Tibial artery (tissue), 4 donors: ENCODE measurements around the gene SMAD2.
A peak's percentile ranks its signal among the peaks of the same experiment; 100 is the strongest.

Source experiments
- DNase-seq, 2 donors: peaks; one replicate each; pipeline ENCODE4 v3.0.0-alpha.2; 2019
- H3K27ac ChIP-seq, 2 donors: fragments of 200-600 bp; sonication (generic) in 1 of 2; 1 replicate in 1 of 2; 2 replicates in 1 of 2; pipeline ENCODE4 v1.5.1; 2018 to 2019; ENCODE audit warnings: mild to moderate bottlenecking in 1 of 2
- H3K27me3 ChIP-seq, 2 donors: fragments of 200-600 bp; sonication (generic) in 1 of 2; one replicate each; pipeline versions ENCODE4 v1.5.1 to v1.6.0; 2016 to 2019
- H3K36me3 ChIP-seq, 3 donors: fragments of 200-600 bp; sonication (generic) in 2 of 3; one replicate each; pipeline ENCODE4 v1.5.1; 2016 to 2019; ENCODE audit warnings: mild to moderate bottlenecking in 2 of 3
- H3K4me1 ChIP-seq, 4 donors: fragments of 200-600 bp; sonication (generic) in 2 of 4; 1 replicate in 3 of 4; 2 replicates in 1 of 4; pipeline ENCODE4 v1.5.1; 2016 to 2019
- H3K4me3 ChIP-seq, 2 donors: fragments of 200-600 bp; sonication (generic) in 1 of 2; 1 replicate in 1 of 2; 2 replicates in 1 of 2; pipeline ENCODE4 v1.5.1; 2018 to 2019; ENCODE audit warnings: mild to moderate bottlenecking in 2 of 2
- H3K9me3 ChIP-seq, 3 donors: fragments of 200-600 bp; sonication (generic) in 1 of 3; one replicate each; pipeline ENCODE4 v1.5.1; 2016 to 2019
- intact Hi-C: fragments of 100-400 bp; cut with DNase I; formaldehyde crosslinking; loops from one replicate; pipeline ENCODE4 v1.15.0; 2023; ENCODE audit warnings: low total_unique reads
- TF ChIP-seq, protein P1 (sequence below), 2 experiments: fragments of 200-600 bp in 1 of 2; fragments of 450-650 bp in 1 of 2; IDR thresholded peaks; one replicate each; pipeline ENCODE4 v1.5.1; 2017 to 2019; ENCODE audit warnings: antibody characterized with exemption in 2 of 2, mild to moderate bottlenecking in 1 of 2, moderate library complexity in 1 of 2

The SMAD2 gene

GRCh38 chr18:47975105-47975504, 44.6 kb upstream of the SMAD2 start:
- TF ChIP-seq, protein P1, sequence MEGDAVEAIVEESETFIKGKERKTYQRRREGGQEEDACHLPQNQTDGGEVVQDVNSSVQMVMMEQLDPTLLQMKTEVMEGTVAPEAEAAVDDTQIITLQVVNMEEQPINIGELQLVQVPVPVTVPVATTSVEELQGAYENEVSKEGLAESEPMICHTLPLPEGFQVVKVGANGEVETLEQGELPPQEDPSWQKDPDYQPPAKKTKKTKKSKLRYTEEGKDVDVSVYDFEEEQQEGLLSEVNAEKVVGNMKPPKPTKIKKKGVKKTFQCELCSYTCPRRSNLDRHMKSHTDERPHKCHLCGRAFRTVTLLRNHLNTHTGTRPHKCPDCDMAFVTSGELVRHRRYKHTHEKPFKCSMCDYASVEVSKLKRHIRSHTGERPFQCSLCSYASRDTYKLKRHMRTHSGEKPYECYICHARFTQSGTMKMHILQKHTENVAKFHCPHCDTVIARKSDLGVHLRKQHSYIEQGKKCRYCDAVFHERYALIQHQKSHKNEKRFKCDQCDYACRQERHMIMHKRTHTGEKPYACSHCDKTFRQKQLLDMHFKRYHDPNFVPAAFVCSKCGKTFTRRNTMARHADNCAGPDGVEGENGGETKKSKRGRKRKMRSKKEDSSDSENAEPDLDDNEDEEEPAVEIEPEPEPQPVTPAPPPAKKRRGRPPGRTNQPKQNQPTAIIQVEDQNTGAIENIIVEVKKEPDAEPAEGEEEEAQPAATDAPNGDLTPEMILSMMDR (IDR thresholded peaks at IDR 0.05) = no peak
- H3K36me3 ChIP-seq = no peaks in the 10 kb centered on the region
- H3K27ac ChIP-seq = no peak overlapping the region
- H3K27me3 ChIP-seq = no peaks in the 10 kb centered on the region
- no peaks in the 10 kb centered on the region for H3K4me1 ChIP-seq
- DNase-seq = no peak
- H3K4me3 ChIP-seq = no peak overlapping the region
- H3K9me3 ChIP-seq = no peaks in the 10 kb centered on the region
- intact Hi-C loops = no loop called here

- Histone ChIP-seq H3K27ac (no peak overlapping the region), H3K9me3 (no peaks in the 10 kb centered on the region), H3K27me3 (no peaks in the 10 kb centered on the region), H3K4me3 (no peak overlapping the region), H3K4me1 (peaks cover 0 to 14% (median 4%) of the 10 kb centered on the region in 4 donors), H3K36me3 (no peaks in the 10 kb centered on the region)
- TF ChIP-seq, protein P1 (IDR thresholded peaks at IDR 0.05) = no peak
- intact Hi-C loops = no loop called here
- no peak for DNase-seq
Observed at GRCh38 chr18:47970664-47971531, 40.4 kb upstream of the SMAD2 start.

GRCh38 chr18:47969816-47970215, 39.4 kb upstream of the SMAD2 start:
- no peaks in the 10 kb centered on the region for H3K9me3 ChIP-seq
- no peaks in the 10 kb centered on the region for H3K27me3 ChIP-seq
- H3K36me3 ChIP-seq = no peaks in the 10 kb centered on the region
- H3K4me1 ChIP-seq = peaks cover 0 to 14% (median 4%) of the 10 kb centered on the region in 4 donors
- H3K27ac ChIP-seq = no peak overlapping the region
- no peak for DNase-seq
- TF ChIP-seq, protein P1 (IDR thresholded peaks at IDR 0.05) = no peak
- no peak overlapping the region for H3K4me3 ChIP-seq
- intact Hi-C loops = no loop called here

DNA sequence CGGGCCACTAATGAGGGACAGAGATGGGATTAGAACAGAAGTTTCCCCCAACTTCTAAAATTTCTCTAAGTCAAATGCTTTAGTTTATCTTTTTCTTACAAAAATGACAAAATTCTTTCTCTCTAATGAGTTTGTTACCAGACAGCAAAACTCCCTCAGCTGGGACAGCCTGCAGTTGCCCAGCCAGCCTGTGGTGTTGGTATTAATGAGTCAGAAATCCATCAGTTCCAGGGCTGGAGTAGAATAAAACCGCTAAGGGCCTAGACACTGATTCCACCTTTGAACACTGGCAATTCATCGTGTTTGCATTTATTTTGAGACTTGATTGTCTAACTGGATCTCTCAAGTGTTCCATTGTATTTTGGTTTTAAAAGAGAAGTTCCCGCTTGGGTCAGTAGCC, 38.3 kb upstream of the SMAD2 start:
- TF ChIP-seq, protein P1 (IDR thresholded peaks at IDR 0.05) = no peak
- intact Hi-C loops = no loop called here
- H3K9me3 ChIP-seq = no peaks in the 10 kb centered on the region
- no peaks in the 10 kb centered on the region for H3K27me3 ChIP-seq
- no peaks in the 10 kb centered on the region for H3K36me3 ChIP-seq
- DNase-seq = no peak
- H3K27ac ChIP-seq = peak overlapping the region in 1 of 2 donors; percentile 33
- peaks cover 0 to 14% (median 4%) of the 10 kb centered on the region in 4 donors for H3K4me1 ChIP-seq
- H3K4me3 ChIP-seq = no peak overlapping the region

DNA sequence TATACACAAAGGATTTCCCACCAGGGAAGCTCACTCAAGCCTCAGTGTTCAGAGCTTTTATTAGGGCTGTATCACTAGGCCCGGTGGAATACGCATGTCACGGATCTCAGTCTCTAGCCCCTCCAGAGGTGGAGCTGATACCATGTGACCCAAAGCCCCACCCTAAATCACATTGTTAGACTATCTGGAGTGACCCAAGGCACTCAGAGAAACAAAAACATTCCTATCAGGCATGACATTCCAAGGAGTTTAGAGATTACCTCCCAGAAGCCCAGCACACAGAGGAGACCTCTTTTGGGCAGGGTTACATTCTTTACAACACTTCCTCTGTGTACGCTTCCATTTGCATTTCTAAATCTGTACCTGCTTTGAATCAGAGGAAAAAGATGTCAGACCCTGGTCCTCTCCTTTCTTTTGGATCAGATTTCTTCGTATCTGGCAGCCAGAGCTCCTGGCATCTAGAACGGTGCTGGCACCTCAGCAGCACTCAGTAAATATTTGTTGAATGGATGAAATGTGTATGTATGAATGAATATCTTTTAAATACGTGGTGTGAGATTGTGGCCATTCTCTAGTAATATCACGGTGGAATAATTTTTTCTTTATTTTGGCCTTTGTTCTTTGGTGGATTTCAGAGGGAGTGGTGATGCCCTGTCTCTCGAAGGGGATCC, 37.7 kb upstream of the SMAD2 start:
- TF ChIP-seq, protein P1 (IDR thresholded peaks at IDR 0.05) = no peak
- intact Hi-C loops = no loop called here
- H3K27me3 ChIP-seq = no peaks in the 10 kb centered on the region
- H3K4me1 ChIP-seq = peaks cover 0 to 14% (median 4%) of the 10 kb centered on the region in 4 donors
- H3K9me3 ChIP-seq = no peaks in the 10 kb centered on the region
- H3K4me3 ChIP-seq = no peak overlapping the region
- H3K36me3 ChIP-seq = no peaks in the 10 kb centered on the region
- no peak for DNase-seq
- peak overlapping the region; percentile 33 for H3K27ac ChIP-seq
